DMS79 (cell line): ENCODE measurements around the gene OCSTAMP.

Source experiments
- DNase-seq: peaks from one replicate; lab custom pipeline; 2025; lab: John Stamatoyannopoulos, UW

Gene OCSTAMP

GRCh38 chr20:46573234-46573633 lies 22.8 kb upstream of the OCSTAMP start:
- no peak for DNase-seq

DNA sequence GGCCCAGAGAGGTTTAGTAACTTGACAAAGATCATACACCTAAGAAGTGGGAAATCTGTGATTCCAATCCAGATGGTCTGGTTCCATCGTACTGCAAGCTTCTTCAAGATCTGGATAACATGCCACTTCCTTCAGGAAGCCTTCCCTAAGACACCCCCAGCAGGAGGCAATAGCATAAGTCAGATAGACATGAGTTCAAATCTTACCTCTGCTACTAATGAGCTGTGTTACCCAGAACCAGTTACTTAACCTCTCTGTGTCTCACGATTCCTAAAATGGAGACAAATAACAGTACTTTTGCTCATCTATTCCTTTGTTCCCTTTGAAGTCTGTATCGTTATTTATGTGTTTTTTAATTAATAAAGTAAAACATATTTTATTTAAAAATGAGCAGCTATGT lies 22.3 kb upstream of the OCSTAMP start:
- DNase-seq: no peak

DNA sequence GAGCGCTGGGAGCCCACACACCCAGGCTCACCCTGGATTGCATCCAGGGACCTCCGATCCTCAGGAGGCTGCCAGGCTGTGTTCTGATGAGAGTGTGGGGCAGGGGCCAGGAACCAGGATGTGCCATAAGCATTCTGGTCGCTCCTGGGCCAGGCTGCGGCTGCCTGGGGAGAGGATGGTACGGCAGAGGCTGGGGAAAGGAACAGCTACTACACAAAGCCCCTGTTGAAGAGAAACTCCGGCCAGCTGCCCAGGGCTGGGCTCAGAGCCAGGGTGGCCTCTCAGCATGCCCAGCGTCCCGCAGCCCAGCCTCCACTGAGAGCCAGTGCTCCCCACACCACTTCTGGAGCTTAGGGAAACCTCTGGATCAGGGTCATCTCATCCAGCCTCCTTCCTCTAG lies 21.7 kb upstream of the OCSTAMP start:
- DNase-seq: no peak

DNA sequence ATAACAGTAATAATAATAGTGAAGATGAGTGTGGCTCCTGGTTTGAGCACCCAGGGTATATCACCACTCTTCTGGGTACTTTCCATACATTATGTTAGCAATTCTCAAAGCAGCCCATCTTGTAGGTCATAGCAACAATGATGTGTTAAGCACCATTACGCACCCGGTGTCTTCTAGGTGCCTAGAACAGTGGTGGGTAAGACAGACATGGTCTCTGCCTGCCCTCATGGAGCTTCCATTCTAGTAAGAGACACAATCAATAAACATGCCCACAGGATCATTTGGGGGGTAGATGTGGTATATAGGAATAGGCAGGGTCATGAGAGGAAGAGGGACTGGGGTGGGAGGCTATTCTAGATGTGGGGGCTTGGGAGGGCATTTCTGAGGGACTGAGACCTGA lies 21.0 kb upstream of the OCSTAMP start:
- DNase-seq: no peak

- no peak for DNase-seq
Measured at GRCh38 chr20:46570956-46571355, 20.5 kb upstream of the OCSTAMP start.

DNA sequence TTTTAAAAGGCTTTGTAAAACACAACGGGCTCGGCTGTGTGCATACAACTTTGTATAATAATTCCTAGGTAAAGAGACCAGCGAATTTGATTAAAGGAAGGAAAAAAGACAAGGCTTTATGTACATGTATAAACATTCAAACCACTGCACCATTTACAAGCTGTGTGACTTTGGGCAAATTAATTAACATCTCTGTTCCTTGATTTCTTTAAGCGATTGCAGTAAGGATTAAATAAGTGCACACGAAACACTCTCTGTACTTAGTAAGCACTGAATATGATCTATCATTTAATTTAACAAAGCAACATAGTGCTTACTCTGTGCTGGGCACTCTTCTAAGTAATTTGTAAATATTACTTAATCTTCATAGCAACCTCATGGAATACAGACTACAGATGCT lies 19.5 kb upstream of the OCSTAMP start:
- no peak for DNase-seq

DNA sequence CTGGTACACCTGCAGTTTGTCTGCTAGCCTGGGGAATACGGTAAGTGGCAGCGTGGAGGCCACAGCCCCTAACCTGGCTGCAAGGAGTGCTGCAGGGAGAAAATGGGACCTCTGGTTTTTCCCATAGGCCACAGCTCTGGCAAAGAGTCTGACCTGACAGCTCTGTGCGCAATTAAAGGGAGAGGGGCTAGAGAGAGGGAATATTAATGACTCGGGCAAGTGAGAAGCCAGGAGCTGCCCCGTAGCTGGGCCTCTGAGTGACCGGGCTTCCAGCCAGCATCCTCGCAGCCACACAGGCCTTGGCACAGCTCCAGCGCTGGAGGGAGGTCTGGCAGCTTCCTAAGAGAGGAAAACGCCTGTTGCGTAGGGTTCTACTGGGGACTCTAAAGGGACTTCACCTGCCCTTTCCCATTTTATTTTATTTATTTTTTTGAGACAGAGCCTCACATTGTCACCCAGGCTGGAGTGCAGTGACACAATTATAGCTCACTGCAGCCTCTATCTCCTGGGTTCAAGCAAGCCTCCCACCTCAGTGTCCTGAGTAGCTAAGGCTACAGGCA lies 18.2 kb upstream of the OCSTAMP start:
- peak; percentile 69 for DNase-seq

DNA sequence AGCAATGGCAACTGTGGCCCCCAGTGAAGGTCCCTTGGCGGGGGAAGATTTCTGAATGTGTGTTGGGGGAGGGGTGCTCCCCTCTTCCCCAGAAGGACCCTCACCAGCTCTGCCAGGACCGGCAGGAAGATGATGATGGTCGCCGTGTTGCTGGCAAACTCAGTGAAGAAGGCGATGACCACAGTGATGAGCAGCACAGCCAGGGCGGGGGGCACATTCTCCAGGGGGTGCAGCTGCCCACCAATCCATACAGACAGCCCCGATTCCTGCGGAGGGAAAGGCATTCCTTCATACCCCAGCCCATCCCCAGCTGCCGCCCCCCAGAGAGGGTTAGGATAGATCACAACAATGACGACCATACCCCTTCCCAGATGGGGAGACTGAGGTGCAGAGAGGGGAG lies 15.7 kb upstream of the OCSTAMP start:
- no peak for DNase-seq

DNA sequence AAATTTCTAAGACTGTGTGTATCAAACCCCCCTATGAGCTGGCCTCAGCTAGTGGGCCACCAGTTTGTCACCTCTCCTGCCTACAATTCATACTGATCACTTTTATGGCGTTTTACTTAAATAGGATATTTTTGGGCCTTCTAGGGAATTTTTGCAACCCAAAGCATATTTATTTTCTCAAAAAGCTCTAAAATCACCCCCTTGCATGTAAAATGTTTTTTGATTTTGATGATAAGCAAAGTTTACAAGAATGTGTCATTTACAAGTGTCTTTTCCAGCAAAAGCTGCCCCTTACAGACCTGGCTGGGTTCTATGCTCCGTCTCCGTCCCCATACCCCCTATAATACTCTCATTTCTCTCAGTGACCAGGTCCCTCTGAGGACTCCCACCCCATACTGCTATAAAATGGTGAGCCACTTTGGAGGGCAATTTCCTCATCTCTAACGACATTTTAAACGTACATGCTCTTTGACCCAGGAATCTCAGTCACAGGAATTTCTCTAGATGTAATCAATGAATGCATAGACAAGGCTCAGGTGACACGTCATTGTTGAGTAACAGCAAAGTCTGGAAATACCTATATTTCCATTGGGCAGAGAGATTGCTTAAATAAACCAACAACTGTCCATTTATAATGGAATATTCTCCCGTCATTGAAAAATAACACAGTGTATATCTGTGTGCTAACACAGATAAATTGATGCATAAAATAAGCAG lies 13.9 kb upstream of the OCSTAMP start:
- DNase-seq: no peak

DNA sequence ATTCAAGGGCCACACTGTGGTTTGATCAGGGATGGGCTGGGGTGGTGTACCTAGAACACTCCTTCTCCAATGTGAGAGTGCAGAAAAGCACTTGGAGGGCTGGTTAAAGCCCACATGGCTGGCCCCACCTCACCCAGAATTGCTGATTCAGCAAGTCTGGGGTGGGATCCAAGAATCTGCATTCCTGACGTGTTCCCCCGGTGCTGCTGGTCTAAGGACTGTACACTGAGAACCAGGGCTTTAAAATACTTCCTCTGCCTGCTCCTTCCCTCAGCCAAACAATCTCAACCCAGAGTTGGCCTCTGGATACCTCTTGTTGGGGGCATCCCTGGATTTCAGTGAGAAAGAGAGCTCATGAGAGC lies 13.4 kb upstream of the OCSTAMP start:
- DNase-seq: no peak

GRCh38 chr20:46563170-46563859 lies 12.9 kb upstream of the OCSTAMP start:
- DNase-seq: no peak

- no peak for DNase-seq
Measured at GRCh38 chr20:46562373-46563169, 12.1 kb upstream of the OCSTAMP start.

- no peak for DNase-seq
Measured at GRCh38 chr20:46562009-46562372, 11.5 kb upstream of the OCSTAMP start.

DNA sequence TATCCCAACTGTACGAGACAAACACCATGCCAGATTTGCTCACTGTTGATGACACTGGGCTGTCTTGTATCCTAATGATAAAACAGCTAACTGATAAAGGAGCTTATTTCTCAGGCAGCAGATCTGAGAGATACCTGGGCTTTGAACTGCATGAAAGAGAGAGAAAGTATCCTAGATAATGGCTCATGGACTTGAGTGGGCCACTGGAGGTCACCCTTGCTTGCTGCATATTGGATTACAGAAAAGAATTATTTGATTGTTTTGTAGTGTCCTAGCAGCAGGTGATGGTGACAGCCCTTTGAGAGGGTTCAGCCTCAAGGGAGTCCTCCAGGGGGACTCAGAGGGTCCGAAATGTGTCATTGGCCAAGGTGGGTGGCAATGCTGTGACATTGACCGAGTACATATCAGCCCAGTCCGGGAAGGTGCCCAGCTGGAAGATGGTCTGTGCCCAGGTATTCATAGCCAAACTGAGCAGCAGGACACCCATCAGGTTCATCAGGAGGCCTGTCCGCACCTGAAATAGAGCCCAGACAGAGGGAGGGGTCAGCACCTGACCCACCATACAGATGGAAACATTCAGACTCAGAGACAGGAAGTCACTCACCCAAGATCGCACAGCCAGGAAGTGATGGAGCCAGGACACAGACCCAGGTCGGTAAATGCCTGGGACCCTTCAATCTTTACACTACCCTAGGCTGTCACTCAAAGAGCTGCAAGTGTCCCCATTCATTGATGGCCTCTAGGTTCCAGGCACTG lies 9.4 kb upstream of the OCSTAMP start:
- no peak for DNase-seq

DNA sequence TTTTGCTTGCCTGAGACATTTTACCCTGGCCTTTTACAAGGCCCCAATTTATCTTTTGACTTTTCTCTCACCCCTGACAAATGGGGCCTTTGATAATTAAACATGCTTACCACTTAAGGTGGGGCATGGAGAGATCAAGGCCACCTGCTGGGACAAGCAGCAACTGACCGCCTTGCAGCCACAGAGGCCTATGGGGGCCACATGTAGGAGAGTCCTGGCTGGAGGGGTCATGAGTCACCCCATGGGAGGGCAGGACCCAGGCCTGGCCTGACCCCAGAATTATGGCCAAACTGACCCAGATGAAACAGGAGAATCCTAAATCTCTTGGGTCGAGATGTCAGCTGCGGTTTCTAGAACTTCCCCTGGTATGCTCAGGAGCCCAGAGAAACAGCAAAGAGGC lies 8.5 kb upstream of the OCSTAMP start:
- DNase-seq: no peak

DNA sequence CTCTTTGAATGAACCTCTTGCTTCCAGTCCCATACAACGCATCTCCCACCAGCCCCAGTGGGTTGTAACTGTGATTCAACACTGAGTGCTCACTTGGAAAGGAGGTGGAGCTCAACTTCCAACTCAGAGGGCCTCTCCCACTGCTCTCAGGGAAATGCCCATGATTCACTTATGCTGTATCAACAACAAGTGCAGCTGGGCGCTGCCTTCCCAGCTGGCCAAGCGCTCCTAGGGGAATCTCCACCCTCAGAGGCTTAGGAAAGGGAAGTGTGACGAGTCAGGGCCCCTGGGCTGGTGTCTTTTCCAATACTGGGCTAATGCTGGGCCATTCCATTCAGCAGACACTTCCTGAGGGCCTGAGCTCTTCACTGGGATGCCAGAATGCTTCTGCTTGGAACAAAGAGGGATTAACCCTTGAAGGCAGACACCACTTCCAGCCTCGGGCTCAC lies 8.1 kb upstream of the OCSTAMP start:
- no peak for DNase-seq

- no peak for DNase-seq
Measured at GRCh38 chr20:46557231-46557956, 6.9 kb upstream of the OCSTAMP start.

DNA sequence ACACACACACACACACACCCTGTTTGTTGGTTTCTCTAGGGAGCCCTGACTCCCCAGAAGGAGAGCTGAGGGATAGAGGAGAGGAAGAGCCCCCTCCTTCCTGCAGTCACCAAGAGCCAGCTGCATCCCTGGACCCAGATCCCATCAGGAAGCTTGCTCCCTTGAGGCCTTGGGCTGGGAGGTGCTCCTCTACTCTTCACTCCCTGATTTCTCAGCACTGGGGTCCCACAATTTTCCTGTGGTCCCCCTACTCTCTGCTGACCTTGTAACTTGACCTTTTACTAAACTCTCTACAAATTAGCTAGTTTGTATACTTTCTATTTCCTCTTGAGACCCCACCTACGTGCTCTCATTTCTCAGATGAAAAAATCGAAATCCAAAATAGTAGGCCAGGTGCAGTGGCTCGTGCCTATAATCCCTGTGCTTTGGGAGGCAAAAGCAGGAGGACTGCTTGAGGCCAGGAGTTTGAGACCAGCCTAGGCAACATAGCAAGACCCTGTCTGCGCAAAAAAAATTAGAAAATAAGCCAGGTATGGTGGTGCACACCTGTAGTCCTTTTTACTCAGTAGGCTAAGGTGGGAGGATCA lies 5.0 kb upstream of the OCSTAMP start:
- no peak for DNase-seq

DNA sequence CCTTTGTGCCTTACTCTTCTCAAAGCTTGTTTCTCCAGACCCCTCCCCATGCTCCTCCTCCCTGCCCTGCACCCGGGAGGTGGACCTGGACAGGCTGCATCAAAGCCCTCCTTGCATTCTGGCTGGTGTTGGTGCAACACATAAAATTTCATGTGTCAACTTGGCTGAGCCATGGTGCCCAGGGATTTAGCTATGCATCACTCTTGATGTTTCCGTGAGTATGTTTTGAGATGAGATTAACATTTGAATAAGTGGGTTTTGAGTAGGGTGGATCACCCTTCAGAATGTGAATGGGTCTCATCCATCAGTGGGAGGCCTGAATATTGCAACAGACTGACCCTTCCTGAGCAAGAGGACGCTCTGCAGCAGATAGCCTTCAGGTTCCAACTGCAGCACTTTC lies 4.4 kb upstream of the OCSTAMP start:
- DNase-seq: no peak

GRCh38 chr20:46553926-46554325 lies 3.5 kb upstream of the OCSTAMP start:
- no peak for DNase-seq
